Raji (cell line): Measurements from ENCODE around the gene HOXC11.

Experiments
- POLR2A ChIP-seq: IDR thresholded peaks from 2 replicates; pipeline ENCODE4 v1.6.1; 2011; ENCODE audit warnings: low read depth, low read length, control low read depth; ENCODE audit not compliant: insufficient read depth

HOXC11 gene

GRCh38 chr12:53950789-53951576, 21.9 kb upstream of the HOXC11 start:
- TF ChIP-seq POLR2A = no peak

GRCh38 chr12:53951577-53952334, 21.2 kb upstream of the HOXC11 start:
- no peak for TF ChIP-seq POLR2A

GRCh38 chr12:53952335-53952694, 20.6 kb upstream of the HOXC11 start:
- TF ChIP-seq POLR2A = no peak

- TF ChIP-seq POLR2A = no peak
These were observed 19.8 kb upstream of the HOXC11 start for GRCh38 chr12:53952871-53953734.

GRCh38 chr12:53953831-53954693, 18.9 kb upstream of the HOXC11 start:
- TF ChIP-seq POLR2A = no peak

GRCh38 chr12:53954694-53955035, 18.3 kb upstream of the HOXC11 start, which contains the start of gene HOXC12:
TSS of gene HOXC12 (plus strand) at chr12:53954903. CDS start at chr12:53954930, 27 bp downstream.
- no peak for TF ChIP-seq POLR2A

- no peak for TF ChIP-seq POLR2A
These were observed 17.7 kb upstream of the HOXC11 start for GRCh38 chr12:53955036-53955775.

- TF ChIP-seq POLR2A = no peak
These were observed 17.1 kb upstream of the HOXC11 start for GRCh38 chr12:53955776-53956250.

- no peak for TF ChIP-seq POLR2A
These were observed 16.6 kb upstream of the HOXC11 start for GRCh38 chr12:53956251-53956887.

- TF ChIP-seq POLR2A = no peak
These were observed 15.9 kb upstream of the HOXC11 start for GRCh38 chr12:53956914-53957536.

GRCh38 chr12:53958128-53958527, 14.8 kb upstream of the HOXC11 start:
- no peak for TF ChIP-seq POLR2A

- no peak for TF ChIP-seq POLR2A
These were observed 13.6 kb upstream of the HOXC11 start for GRCh38 chr12:53959314-53959713.
